Endothelial cell of umbilical vein (primary cell): ENCODE measurements around the gene HTR3B.
"Not testable (repeated sequence)": the region's sequence is repeated elsewhere in the genome, so short reads cannot be mapped to it uniquely, and the experiment has no call there.

ENCODE experiments used
- EZH2 ChIP-seq: IDR thresholded peaks from 2 replicates; pipeline ENCODE4 v1.6.1; 2012; ENCODE audit warnings: borderline replicate concordance, low read depth, mild to moderate bottlenecking, moderate library complexity, low read length, inconsistent platforms; ENCODE audit not compliant: severe bottlenecking
- FOS ChIP-seq: IDR thresholded peaks from 2 replicates; pipeline ENCODE4 v1.6.1; 2011; ENCODE audit warnings: mild to moderate bottlenecking, low read length, moderate library complexity, borderline replicate concordance; ENCODE audit not compliant: insufficient read depth
- JUN ChIP-seq: IDR thresholded peaks from 2 replicates; pipeline ENCODE4 v1.6.1; 2011; ENCODE audit warnings: borderline replicate concordance, low read depth; ENCODE audit not compliant: insufficient read length, insufficient read depth
- MYC ChIP-seq: IDR thresholded peaks from one replicate; pipeline ENCODE4 v1.6.1; 2011; ENCODE audit warnings: mild to moderate bottlenecking, low read depth, low read length
- POLR2A ChIP-seq: IDR thresholded peaks from 2 replicates; pipeline ENCODE4 v1.6.1; 2012; ENCODE audit warnings: low read depth, mild to moderate bottlenecking, control low read depth, low read length
- POLR2AphosphoS5 ChIP-seq: IDR thresholded peaks from 2 replicates; pipeline ENCODE4 v1.6.1; 2012; ENCODE audit warnings: low read depth, mild to moderate bottlenecking, control low read depth, low read length, moderate library complexity; ENCODE audit not compliant: insufficient read depth
- TF ChIP-seq, protein P1 (sequence below), 2 donors: IDR thresholded peaks; 1 replicate in 1 of 2; 2 replicates in 1 of 2; pipeline ENCODE4 v1.5.1; 2011; ENCODE audit warnings: low read length in 2 of 2, mild to moderate bottlenecking in 2 of 2, moderate library complexity in 2 of 2, control low read depth in 1 of 2, inconsistent platforms in 1 of 2, low read depth in 1 of 2; ENCODE audit not compliant: insufficient read depth in 1 of 2; ENCODE audit errors: extremely low read depth in 1 of 2
- TF ChIP-seq, protein P2 (sequence below): IDR thresholded peaks from 2 replicates; pipeline ENCODE4 v1.6.1; 2011; ENCODE audit not compliant: insufficient read depth, insufficient read length

DNA sequence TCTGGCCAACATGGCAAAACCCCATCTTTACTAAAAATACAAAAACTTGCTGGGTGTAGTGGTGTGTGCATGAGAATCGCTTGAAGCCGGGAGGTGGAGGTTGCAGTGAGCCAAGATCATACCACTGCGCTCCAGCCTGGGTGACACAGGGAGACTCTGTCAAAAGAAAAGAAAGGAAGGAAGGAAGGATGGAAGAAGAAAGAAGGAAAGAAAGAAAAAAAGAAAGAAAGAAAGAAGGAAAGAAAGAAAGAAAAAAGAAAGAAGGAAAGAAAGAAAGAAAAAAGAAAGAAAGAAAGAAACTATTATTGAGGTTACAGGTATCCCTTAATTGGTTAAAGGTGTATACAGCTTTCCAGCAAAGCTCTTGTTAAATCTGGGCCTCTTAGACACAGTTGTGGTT, 29.6 kb downstream of the HTR3B start:
- not testable (repeated sequence) for TF ChIP-seq JUN, POLR2A, EZH2, POLR2AphosphoS5, FOS, MYC
- TF ChIP-seq, protein P1, sequence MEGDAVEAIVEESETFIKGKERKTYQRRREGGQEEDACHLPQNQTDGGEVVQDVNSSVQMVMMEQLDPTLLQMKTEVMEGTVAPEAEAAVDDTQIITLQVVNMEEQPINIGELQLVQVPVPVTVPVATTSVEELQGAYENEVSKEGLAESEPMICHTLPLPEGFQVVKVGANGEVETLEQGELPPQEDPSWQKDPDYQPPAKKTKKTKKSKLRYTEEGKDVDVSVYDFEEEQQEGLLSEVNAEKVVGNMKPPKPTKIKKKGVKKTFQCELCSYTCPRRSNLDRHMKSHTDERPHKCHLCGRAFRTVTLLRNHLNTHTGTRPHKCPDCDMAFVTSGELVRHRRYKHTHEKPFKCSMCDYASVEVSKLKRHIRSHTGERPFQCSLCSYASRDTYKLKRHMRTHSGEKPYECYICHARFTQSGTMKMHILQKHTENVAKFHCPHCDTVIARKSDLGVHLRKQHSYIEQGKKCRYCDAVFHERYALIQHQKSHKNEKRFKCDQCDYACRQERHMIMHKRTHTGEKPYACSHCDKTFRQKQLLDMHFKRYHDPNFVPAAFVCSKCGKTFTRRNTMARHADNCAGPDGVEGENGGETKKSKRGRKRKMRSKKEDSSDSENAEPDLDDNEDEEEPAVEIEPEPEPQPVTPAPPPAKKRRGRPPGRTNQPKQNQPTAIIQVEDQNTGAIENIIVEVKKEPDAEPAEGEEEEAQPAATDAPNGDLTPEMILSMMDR (IDR thresholded peaks at IDR 0.05; ENCODE audit: extremely low read depth in 1 of 2, insufficient read depth in 1 of 2, low read depth in 1 of 2, low read length in 2 of 2) = not testable (repeated sequence)
- TF ChIP-seq, protein P2, sequence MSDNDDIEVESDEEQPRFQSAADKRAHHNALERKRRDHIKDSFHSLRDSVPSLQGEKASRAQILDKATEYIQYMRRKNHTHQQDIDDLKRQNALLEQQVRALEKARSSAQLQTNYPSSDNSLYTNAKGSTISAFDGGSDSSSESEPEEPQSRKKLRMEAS = not testable (repeated sequence)
